ENCODE data around the gene NAB2.
A peak's percentile ranks its signal among the peaks of the same experiment; 100 is the strongest.

The NAB2 gene

GRCh38 chr12:57094208-57095160 is 5.6 kb downstream of the NAB2 start:
- no peak for DNase-seq (ENCODE audit: low read depth)

DNA sequence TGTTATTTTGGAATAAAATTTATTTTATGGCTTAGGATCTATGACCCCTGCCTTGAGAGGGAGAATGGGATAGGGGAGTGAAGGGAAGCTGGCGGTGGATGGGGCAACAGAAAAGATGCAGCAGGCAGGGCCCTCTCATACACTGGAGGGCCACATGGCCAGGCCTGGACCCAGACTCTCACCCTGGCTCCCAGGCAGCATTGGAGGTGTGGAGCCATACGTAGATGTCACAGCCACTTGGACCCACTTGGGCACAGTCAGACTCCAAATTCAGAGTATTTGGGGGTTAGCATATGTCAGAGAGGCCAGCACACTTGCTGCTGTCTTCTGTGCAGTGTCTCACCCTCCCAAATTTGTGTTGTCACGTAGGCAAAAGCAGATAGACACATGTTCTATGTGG is 6.5 kb downstream of the NAB2 start:
- DNase-seq (ENCODE audit: low read depth): no peak

DNA sequence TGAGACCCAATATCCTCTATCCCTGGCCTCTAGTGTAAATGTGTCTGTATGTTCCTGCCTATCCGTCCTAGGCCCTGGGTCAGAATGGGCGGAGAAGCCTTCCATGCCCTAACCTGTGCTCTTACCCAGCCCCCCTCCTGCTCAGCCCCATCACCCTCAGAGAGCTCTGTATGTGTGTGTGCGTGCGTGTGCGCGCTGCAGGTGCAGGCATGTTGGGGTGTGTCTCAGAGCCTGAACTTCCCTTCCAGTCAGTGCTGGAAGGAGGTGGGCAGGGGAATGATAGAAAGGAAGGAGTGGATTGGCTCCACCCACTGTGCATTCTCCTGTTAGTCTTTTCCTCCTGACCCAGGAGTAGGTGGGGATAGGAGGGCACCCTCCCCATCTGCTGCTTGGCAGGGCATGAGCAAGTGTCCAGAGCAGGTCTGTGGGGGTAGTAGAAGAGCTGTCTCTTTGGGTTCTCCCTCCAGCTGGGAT is 7.2 kb downstream of the NAB2 start:
- no peak for DNase-seq (ENCODE audit: low read depth)

GRCh38 chr12:57096748-57097553 is 8.0 kb downstream of the NAB2 start:
- no peak for DNase-seq (ENCODE audit: low read depth)

DNA sequence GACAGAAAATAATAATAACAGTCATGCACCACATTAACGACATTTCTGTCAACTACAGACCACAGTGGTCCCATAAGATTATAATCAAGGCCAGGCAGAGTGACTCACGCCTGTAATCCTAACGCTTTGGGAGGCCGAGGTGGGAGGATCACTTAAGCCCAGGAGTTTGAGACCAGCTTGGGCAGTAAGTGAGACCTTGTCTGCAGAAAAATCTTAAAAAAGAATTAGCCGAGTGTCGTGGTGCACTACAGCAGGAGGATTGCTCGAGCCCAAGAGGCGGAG is 8.6 kb downstream of the NAB2 start:
- no peak for DNase-seq (ENCODE audit: low read depth)

DNA sequence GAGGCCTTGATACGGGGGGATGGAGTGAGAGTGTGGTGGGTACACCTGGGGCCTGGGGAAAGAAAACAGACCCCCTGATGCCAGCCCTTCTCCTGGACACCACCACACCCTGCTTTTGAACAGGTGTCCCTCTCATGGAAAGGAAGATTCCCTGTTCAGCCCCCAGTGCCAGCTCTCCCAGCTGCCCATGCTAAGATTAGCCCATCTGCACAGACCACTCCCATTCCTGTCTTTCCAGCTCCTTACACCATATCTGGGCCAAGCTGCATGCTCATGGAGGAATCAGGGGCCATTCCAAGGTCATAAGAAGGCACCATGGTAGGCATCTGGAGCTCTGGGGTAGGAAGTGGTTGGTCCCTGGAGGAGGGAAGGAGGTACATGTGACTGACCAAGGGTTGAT is 9.6 kb downstream of the NAB2 start:
- no peak for DNase-seq (ENCODE audit: low read depth)

GRCh38 chr12:57099047-57099714 is 10.3 kb downstream of the NAB2 start:
- DNase-seq (ENCODE audit: low read depth): no peak

- no peak for DNase-seq (ENCODE audit: low read depth)
These were observed 10.9 kb downstream of the NAB2 start for GRCh38 chr12:57099766-57100165.

GRCh38 chr12:57101892-57102695 is 13.2 kb downstream of the NAB2 start:
- no peak for DNase-seq (ENCODE audit: low read depth)

- no peak for DNase-seq (ENCODE audit: low read depth)
These were observed 14.9 kb downstream of the NAB2 start for GRCh38 chr12:57103856-57104255.

GRCh38 chr12:57104292-57104910 is 15.5 kb downstream of the NAB2 start:
- no peak for DNase-seq (ENCODE audit: low read depth)

- no peak for DNase-seq (ENCODE audit: low read depth)
These were observed 16.3 kb downstream of the NAB2 start for GRCh38 chr12:57105011-57105753.

- DNase-seq (ENCODE audit: low read depth): no peak
These were observed 17.3 kb downstream of the NAB2 start for GRCh38 chr12:57106021-57106708.

DNA sequence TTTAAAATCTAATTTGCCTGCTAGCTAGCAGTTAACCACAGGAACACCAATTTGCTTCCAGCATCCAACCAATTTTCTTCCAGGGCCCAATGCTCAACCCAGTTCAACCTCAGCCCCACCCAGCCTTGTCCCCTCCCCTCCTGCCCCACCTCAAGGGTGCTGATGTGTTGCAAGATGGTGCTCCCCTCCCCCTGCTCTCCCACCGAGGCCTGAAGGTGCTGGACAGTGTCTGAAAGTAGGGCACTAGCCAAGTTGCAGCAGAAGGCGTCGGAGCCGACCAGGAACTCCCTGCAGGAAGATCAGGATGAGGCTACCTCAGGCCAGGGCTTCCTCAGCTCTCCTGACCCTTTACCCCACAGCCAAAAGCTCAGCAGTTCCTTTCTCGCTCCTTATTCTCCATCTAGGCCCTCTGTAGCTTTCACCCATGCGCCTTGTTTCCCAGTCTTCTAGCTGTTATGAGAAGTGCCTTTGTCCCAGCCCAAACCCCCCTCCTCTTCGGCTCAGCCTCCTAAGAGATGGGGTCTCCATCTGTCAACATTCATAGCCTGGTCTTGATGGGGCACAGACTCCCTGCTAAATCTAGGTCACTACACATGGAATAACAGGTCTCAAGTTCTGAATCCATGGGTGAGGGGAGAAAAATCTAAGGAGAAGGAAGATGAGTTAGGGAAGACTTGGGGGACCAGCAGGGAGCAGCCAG is 18.7 kb downstream of the NAB2 start:
- no peak for DNase-seq (ENCODE audit: low read depth)

GRCh38 chr12:57109207-57110103 is 20.5 kb downstream of the NAB2 start:
- DNase-seq (ENCODE audit: low read depth): no peak

GRCh38 chr12:57110104-57111030 is 21.5 kb downstream of the NAB2 start:
- peak; percentile 73 for DNase-seq (ENCODE audit: low read depth)

All from activated T-cell treated with anti-CD3 and anti-CD28 coated beads for 24 hours (primary cell).